HG03025 (cell line): ENCODE measurements around the gene PTPRN.

ENCODE experiments used
- ATAC-seq: cut with Tn5 transposase; IDR thresholded peaks from one replicate; pipeline ENCODE4 v1.9.1; 2021; ENCODE audit warnings: mild to moderate bottlenecking, moderate library complexity; ENCODE audit not compliant: unreplicated experiment, low FRiP score

The PTPRN gene

GRCh38 chr2:219247678-219248642, 61.2 kb downstream of the PTPRN start:
- ATAC-seq, result no peak

GRCh38 chr2:219246559-219246958, 62.6 kb downstream of the PTPRN start:
- ATAC-seq, result no peak

- no peak for ATAC-seq
Observed at GRCh38 chr2:219245899-219246230, 63.3 kb downstream of the PTPRN start.

- ATAC-seq, result peak; percentile 74
Observed at GRCh38 chr2:219245148-219245898, 63.9 kb downstream of the PTPRN start, which contains the start of the genes GLB1L and STK16. Gene GLB1L (minus strand): TSS chr2:219245444. CDS start chr2:219243573, 1,871 bp downstream. Gene STK16 (plus strand): TSS chr2:219245479. CDS start chr2:219246000, 521 bp downstream.

- no peak for ATAC-seq
Observed at GRCh38 chr2:219244789-219245147, 64.4 kb downstream of the PTPRN start.

GRCh38 chr2:219243291-219243761, 65.9 kb downstream of the PTPRN start:
- no peak for ATAC-seq
